HEK293 (cell line): ENCODE measurements around the gene MUC2.

ENCODE experiments used
- CTCF ChIA-PET: fragments of 350-600 bp; formaldehyde crosslinking; extraction: SDS; loops from one replicate; lab custom pipeline; 2021; ENCODE audit warnings: antibody characterized with exemption; lab: Yijun Ruan, JAX
- POLR2A ChIA-PET: fragments of 300-600 bp; formaldehyde crosslinking; extraction: SDS; loops from one replicate; lab custom pipeline; 2020; ENCODE audit warnings: antibody characterized with exemption, inconsistent platforms; lab: Yijun Ruan, JAX
- H3K27ac ChIP-seq: fragments of 200-500 bp; sonication (Bioruptor generic); 2 replicates; pipeline ENCODE4 v1.5.1; 2014; ENCODE audit warnings: low read depth, low read length, control low read depth, inconsistent platforms; ENCODE audit errors: extremely low read depth
- H3K36me3 ChIP-seq, 2 experiments: fragments of 200-500 bp in 1 of 2; sonication (Bioruptor generic) in 1 of 2; 1 replicate in 1 of 2; 2 replicates in 1 of 2; pipeline ENCODE4 v1.5.1; 2014 to 2017; ENCODE audit warnings: inconsistent platforms in 2 of 2, low read length in 2 of 2; ENCODE audit not compliant: control insufficient read depth in 2 of 2, insufficient read depth in 1 of 2
- H3K4me1 ChIP-seq: fragments of 200-500 bp; sonication (Bioruptor generic); 2 replicates; pipeline ENCODE4 v1.5.1; 2014; ENCODE audit warnings: mild to moderate bottlenecking, low read length, inconsistent platforms; ENCODE audit not compliant: control insufficient read depth, insufficient read depth
- H3K4me3 ChIP-seq: 2 replicates; pipeline ENCODE4 v1.5.1; 2011; ENCODE audit warnings: low read depth, mild to moderate bottlenecking, control low read depth, low read length, moderate library complexity
- H3K9me3 ChIP-seq: fragments of 200-500 bp; sonication (Bioruptor generic); 2 replicates; pipeline ENCODE4 v1.5.1; 2014; ENCODE audit warnings: low read depth, low read length, inconsistent platforms; ENCODE audit not compliant: control insufficient read depth, insufficient read depth
- BCL11B ChIP-seq: fragments of 450-650 bp; formaldehyde crosslinking; IDR thresholded peaks from 2 replicates; pipeline ENCODE4 v1.5.1; 2016; ENCODE audit warnings: low read depth, missing biosample characterization, missing genetic modification characterization
- FEZF1 ChIP-seq: fragments of 450-650 bp; formaldehyde crosslinking; IDR thresholded peaks from 2 replicates; pipeline ENCODE4 v1.5.1; 2016; ENCODE audit warnings: missing biosample characterization, missing genetic modification characterization
- PRDM1 ChIP-seq: fragments of 450-650 bp; formaldehyde crosslinking; IDR thresholded peaks from 2 replicates; pipeline ENCODE4; 2016; ENCODE audit warnings: missing biosample characterization, missing genetic modification characterization
- SCRT2 ChIP-seq: fragments of 450-650 bp; formaldehyde crosslinking; IDR thresholded peaks from 2 replicates; pipeline ENCODE4 v1.5.1; 2016; ENCODE audit warnings: missing biosample characterization, missing genetic modification characterization
- SETDB1 ChIP-seq: IDR thresholded peaks from one replicate; pipeline ENCODE4 v1.6.1; 2017; ENCODE audit warnings: mild to moderate bottlenecking, low read length, moderate library complexity, mixed read lengths; ENCODE audit not compliant: insufficient read length
- SP2 ChIP-seq: fragments of 450-650 bp; formaldehyde crosslinking; IDR thresholded peaks from 2 replicates; pipeline ENCODE4 v1.5.1; 2016; ENCODE audit warnings: missing biosample characterization, missing genetic modification characterization
- ZBTB21 ChIP-seq: fragments of 450-650 bp; formaldehyde crosslinking; IDR thresholded peaks from 2 replicates; pipeline ENCODE4 v1.5.1; 2017; ENCODE audit warnings: missing biosample characterization, missing genetic modification characterization
- ZBTB48 ChIP-seq: fragments of 450-650 bp; formaldehyde crosslinking; IDR thresholded peaks from 2 replicates; pipeline ENCODE4 v1.5.1; 2016; ENCODE audit warnings: missing biosample characterization, missing genetic modification characterization
- ZBTB7A ChIP-seq: fragments of 450-650 bp; formaldehyde crosslinking; IDR thresholded peaks from 2 replicates; pipeline ENCODE4 v1.5.1; 2016; ENCODE audit warnings: low read depth, missing biosample characterization, missing genetic modification characterization
- ZBTB8A ChIP-seq: fragments of 450-650 bp; formaldehyde crosslinking; IDR thresholded peaks from 2 replicates; pipeline ENCODE4 v1.5.1; 2016; ENCODE audit warnings: missing biosample characterization, missing genetic modification characterization
- ZNF184 ChIP-seq: fragments of 450-650 bp; IDR thresholded peaks from 2 replicates; pipeline ENCODE4 v1.5.1; 2018; ENCODE audit warnings: missing biosample characterization, mild to moderate bottlenecking, missing genetic modification characterization
- ZNF658 ChIP-seq: fragments of 450-650 bp; formaldehyde crosslinking; IDR thresholded peaks from 2 replicates; pipeline ENCODE4; 2016; ENCODE audit warnings: missing biosample characterization, missing genetic modification characterization
- ZNF660 ChIP-seq: fragments of 450-650 bp; IDR thresholded peaks from 2 replicates; pipeline ENCODE4 v1.5.1; 2018; ENCODE audit warnings: missing biosample characterization, mild to moderate bottlenecking, missing genetic modification characterization
- ZNF707 ChIP-seq: fragments of 450-650 bp; formaldehyde crosslinking; IDR thresholded peaks from 2 replicates; pipeline ENCODE4 v1.5.1; 2016; ENCODE audit warnings: missing biosample characterization, missing genetic modification characterization
- TF ChIP-seq, protein P1 (sequence below): fragments of 450-650 bp; formaldehyde crosslinking; IDR thresholded peaks from 2 replicates; pipeline ENCODE4 v1.5.1; 2016; ENCODE audit warnings: missing biosample characterization, missing genetic modification characterization, borderline replicate concordance
- TF ChIP-seq, protein P2 (sequence below): fragments of 450-650 bp; formaldehyde crosslinking; IDR thresholded peaks from 2 replicates; pipeline ENCODE4 v1.5.1; 2016; ENCODE audit warnings: missing biosample characterization, missing genetic modification characterization
- TF ChIP-seq, protein P3 (sequence below): fragments of 450-650 bp; formaldehyde crosslinking; IDR thresholded peaks from 2 replicates; pipeline ENCODE4 v1.5.1; 2016; ENCODE audit warnings: missing biosample characterization, missing genetic modification characterization
- TF ChIP-seq, protein P4 (sequence below): fragments of 450-650 bp; formaldehyde crosslinking; IDR thresholded peaks from 2 replicates; pipeline ENCODE4 v1.5.1; 2017; ENCODE audit warnings: missing biosample characterization, missing genetic modification characterization
- TF ChIP-seq, protein P5 (sequence below): fragments of 450-650 bp; formaldehyde crosslinking; IDR thresholded peaks from 2 replicates; pipeline ENCODE4 v1.5.1; 2016; ENCODE audit warnings: missing biosample characterization, missing genetic modification characterization
- TF ChIP-seq, protein P6 (sequence below): IDR thresholded peaks from 2 replicates; pipeline ENCODE4 v1.6.1; 2011; ENCODE audit warnings: mild to moderate bottlenecking, low read depth, low read length, borderline replicate concordance
- TF ChIP-seq, protein P7 (sequence below): fragments of 450-650 bp; formaldehyde crosslinking; IDR thresholded peaks from 2 replicates; pipeline ENCODE4 v1.5.1; 2016; ENCODE audit warnings: missing biosample characterization, missing genetic modification characterization
- TF ChIP-seq, protein P8 (sequence below): fragments of 450-650 bp; IDR thresholded peaks from 2 replicates; pipeline ENCODE4 v1.5.1; 2018; ENCODE audit warnings: missing biosample characterization, missing genetic modification characterization

MUC2 gene

DNA sequence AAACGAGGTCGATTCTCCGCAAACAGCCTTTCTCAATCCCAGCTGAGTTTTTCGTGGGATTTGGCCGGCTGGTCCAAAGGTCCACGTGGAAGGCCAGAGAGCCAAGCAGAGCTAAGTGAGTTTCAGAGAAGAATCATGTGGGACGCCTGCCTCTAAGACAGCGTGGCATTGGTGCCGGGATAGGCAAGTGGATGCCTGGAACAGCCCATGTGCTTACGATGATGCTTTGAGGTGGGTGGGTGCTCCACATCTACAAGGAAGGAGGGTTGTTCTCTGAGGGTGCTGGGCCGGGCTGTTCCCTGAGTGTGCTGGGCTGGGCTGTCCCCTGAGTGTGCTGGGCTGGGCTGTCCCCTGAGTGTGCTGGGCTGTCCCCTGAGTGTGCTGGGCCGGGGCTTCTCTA is 41.4 kb downstream of the MUC2 start (continued):
- TF ChIP-seq, protein P1, sequence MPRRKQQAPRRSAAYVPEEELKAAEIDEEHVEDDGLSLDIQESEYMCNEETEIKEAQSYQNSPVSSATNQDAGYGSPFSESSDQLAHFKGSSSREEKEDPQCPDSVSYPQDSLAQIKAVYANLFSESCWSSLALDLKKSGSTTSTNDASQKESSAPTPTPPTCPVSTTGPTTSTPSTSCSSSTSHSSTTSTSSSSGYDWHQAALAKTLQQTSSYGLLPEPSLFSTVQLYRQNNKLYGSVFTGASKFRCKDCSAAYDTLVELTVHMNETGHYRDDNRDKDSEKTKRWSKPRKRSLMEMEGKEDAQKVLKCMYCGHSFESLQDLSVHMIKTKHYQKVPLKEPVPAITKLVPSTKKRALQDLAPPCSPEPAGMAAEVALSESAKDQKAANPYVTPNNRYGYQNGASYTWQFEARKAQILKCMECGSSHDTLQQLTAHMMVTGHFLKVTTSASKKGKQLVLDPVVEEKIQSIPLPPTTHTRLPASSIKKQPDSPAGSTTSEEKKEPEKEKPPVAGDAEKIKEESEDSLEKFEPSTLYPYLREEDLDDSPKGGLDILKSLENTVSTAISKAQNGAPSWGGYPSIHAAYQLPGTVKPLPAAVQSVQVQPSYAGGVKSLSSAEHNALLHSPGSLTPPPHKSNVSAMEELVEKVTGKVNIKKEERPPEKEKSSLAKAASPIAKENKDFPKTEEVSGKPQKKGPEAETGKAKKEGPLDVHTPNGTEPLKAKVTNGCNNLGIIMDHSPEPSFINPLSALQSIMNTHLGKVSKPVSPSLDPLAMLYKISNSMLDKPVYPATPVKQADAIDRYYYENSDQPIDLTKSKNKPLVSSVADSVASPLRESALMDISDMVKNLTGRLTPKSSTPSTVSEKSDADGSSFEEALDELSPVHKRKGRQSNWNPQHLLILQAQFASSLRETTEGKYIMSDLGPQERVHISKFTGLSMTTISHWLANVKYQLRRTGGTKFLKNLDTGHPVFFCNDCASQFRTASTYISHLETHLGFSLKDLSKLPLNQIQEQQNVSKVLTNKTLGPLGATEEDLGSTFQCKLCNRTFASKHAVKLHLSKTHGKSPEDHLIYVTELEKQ: no peak
- no peak for TF ChIP-seq ZNF184 (tag by site-specific recombination)
- TF ChIP-seq ZBTB8A (tag by site-specific recombination): no peak
- TF ChIP-seq, protein P2, sequence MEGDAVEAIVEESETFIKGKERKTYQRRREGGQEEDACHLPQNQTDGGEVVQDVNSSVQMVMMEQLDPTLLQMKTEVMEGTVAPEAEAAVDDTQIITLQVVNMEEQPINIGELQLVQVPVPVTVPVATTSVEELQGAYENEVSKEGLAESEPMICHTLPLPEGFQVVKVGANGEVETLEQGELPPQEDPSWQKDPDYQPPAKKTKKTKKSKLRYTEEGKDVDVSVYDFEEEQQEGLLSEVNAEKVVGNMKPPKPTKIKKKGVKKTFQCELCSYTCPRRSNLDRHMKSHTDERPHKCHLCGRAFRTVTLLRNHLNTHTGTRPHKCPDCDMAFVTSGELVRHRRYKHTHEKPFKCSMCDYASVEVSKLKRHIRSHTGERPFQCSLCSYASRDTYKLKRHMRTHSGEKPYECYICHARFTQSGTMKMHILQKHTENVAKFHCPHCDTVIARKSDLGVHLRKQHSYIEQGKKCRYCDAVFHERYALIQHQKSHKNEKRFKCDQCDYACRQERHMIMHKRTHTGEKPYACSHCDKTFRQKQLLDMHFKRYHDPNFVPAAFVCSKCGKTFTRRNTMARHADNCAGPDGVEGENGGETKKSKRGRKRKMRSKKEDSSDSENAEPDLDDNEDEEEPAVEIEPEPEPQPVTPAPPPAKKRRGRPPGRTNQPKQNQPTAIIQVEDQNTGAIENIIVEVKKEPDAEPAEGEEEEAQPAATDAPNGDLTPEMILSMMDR: no peak
- no peak for TF ChIP-seq PRDM1
- no peak for TF ChIP-seq ZBTB7A (tag by site-specific recombination)
- no peak for TF ChIP-seq ZBTB21
- TF ChIP-seq ZNF660 (tag by site-specific recombination): no peak
- no peak for TF ChIP-seq BCL11B (tag by site-specific recombination)

DNA sequence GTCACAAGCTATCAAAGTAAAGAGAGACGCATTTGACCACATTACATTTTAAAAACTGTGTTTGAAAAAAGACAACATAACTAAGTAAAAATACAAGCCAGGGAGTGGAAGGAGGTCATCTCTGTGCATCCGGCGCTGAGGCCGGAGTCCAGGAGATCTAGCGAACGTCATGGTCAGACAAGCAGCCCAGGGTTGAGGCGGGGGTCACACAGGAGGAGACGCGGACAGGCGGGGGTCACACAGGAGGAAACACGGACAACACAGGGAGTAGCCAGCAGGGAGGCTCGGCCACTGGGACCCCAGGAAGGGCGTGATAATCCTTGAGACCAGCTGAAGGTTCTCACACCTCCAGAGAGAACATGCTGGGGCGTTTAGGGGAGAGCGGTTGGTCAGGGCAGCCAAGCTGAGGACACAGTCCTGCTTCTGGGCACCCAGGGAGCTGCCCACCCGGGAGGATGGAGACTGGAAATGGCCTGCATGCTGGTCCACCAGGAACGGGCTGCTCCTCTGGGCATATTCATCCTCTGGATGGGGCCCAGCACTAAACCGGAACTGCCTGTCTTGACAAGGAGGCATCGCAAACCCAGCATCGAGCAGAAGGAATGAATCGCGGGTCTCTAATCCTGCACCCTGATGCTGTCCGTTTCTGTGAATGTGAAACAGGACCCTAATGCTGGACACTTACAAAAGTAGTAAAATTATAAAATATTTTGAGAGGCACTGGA is 42.2 kb downstream of the MUC2 start:
- no peaks in the 10 kb centered on the region for H3K9me3 ChIP-seq
- ChIA-PET POLR2A (no interaction called here), CTCF (interaction anchor here (1.7 kb wide), 1 partner anchor 16 kb away, joined by 6 read pairs; no protein-coding TSS in a partner anchor)
- no peaks in the 10 kb centered on the region for H3K36me3 ChIP-seq
- TF ChIP-seq ZBTB48 (no peak), SP2 (tag by site-specific recombination) (no peak), SETDB1 (no peak), FEZF1 (tag by site-specific recombination) (no peak), SCRT2 (no peak), ZNF658 (tag by site-specific recombination) (no peak), ZNF707 (no peak)
- TF ChIP-seq, protein P3, sequence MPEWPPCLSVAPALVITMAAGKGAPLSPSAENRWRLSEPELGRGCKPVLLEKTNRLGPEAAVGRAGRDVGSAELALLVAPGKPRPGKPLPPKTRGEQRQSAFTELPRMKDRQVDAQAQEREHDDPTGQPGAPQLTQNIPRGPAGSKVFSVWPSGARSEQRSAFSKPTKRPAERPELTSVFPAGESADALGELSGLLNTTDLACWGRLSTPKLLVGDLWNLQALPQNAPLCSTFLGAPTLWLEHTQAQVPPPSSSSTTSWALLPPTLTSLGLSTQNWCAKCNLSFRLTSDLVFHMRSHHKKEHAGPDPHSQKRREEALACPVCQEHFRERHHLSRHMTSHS (tag by site-specific recombination): no peak
- TF ChIP-seq, protein P4, sequence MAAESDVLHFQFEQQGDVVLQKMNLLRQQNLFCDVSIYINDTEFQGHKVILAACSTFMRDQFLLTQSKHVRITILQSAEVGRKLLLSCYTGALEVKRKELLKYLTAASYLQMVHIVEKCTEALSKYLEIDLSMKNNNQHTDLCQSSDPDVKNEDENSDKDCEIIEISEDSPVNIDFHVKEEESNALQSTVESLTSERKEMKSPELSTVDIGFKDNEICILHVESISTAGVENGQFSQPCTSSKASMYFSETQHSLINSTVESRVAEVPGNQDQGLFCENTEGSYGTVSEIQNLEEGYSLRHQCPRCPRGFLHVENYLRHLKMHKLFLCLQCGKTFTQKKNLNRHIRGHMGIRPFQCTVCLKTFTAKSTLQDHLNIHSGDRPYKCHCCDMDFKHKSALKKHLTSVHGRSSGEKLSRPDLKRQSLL (tag by site-specific recombination): no peak
- TF ChIP-seq, protein P5, sequence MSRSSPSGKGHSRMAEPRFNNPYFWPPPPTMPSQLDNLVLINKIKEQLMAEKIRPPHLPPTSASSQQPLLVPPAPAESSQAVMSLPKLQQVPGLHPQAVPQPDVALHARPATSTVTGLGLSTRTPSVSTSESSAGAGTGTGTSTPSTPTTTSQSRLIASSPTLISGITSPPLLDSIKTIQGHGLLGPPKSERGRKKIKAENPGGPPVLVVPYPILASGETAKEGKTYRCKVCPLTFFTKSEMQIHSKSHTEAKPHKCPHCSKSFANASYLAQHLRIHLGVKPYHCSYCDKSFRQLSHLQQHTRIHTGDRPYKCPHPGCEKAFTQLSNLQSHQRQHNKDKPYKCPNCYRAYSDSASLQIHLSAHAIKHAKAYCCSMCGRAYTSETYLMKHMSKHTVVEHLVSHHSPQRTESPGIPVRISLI (tag by site-specific recombination): no peak
- TF ChIP-seq, protein P6, sequence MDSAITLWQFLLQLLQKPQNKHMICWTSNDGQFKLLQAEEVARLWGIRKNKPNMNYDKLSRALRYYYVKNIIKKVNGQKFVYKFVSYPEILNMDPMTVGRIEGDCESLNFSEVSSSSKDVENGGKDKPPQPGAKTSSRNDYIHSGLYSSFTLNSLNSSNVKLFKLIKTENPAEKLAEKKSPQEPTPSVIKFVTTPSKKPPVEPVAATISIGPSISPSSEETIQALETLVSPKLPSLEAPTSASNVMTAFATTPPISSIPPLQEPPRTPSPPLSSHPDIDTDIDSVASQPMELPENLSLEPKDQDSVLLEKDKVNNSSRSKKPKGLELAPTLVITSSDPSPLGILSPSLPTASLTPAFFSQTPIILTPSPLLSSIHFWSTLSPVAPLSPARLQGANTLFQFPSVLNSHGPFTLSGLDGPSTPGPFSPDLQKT: no peak
- TF ChIP-seq, protein P7, sequence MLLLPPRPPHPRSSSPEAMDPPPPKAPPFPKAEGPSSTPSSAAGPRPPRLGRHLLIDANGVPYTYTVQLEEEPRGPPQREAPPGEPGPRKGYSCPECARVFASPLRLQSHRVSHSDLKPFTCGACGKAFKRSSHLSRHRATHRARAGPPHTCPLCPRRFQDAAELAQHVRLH (tag by site-specific recombination): no peak
- TF ChIP-seq, protein P8, sequence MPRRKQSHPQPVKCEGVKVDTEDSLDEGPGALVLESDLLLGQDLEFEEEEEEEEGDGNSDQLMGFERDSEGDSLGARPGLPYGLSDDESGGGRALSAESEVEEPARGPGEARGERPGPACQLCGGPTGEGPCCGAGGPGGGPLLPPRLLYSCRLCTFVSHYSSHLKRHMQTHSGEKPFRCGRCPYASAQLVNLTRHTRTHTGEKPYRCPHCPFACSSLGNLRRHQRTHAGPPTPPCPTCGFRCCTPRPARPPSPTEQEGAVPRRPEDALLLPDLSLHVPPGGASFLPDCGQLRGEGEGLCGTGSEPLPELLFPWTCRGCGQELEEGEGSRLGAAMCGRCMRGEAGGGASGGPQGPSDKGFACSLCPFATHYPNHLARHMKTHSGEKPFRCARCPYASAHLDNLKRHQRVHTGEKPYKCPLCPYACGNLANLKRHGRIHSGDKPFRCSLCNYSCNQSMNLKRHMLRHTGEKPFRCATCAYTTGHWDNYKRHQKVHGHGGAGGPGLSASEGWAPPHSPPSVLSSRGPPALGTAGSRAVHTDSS (tag by site-specific recombination): no peak
- no peak overlapping the region for H3K27ac ChIP-seq
- no peak overlapping the region for H3K4me3 ChIP-seq
- no peaks in the 10 kb centered on the region for H3K4me1 ChIP-seq
